HS-5 (cell line): ENCODE data around the gene ACSL6.
"Not testable (repeated sequence)": the region's sequence is repeated elsewhere in the genome, so short reads cannot be mapped to it uniquely, and the experiment has no call there.

Source experiments
- DNase-seq: peaks from one replicate; pipeline ENCODE4 v3.0.0-alpha.2; 2012; ENCODE audit warnings: low read depth

The ACSL6 gene

DNA sequence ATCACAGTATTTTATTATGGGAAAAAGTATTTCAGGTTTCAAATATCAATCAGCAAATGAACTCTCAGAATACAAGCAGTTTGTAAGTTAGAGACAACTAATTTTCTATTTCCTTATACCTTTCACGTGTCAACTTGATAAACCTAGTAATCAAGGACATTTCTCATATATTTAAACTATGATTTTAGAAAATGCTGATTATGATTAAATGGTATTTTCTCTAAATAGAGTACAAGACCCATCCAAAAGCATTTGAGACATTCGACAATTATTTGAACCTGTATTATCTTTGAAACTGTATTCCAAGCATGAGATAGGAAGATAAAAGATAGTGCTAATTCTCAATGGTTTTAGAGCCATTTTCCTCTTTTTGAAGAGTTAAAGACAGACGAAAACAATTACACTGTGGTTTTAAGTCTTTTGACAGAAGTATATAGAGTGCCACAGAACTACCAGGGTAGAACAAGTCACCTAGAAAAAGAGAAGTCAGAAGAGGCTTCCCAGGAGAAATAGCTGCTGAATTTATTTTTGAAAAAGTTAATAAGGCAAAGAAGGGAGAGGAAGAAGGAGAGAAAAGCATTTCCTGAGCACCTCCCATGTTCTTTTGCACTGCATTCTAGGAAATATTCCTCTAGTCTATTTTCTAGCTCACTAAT lies 71.6 kb downstream of the ACSL6 start:
- no peak for DNase-seq

DNA sequence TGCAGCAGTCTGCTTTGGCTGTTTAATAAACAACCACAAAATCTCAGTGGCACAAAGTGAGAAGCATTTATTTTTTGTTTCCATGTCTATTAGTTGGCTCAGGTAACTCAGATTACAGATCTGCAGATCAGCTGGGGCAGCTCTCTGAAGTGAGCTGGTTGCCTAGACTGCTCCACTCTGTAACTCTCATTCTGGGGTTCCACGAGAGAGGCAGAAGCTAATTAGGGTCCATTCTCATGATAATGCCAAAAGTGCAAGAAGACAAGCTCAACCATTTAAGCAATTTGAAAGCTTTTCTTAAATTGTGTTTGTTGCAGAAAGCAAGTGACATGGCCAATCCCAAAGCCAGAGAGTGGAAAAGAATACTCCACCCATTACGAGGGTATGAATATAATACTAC lies 79.2 kb downstream of the ACSL6 start:
- no peak for DNase-seq

DNA sequence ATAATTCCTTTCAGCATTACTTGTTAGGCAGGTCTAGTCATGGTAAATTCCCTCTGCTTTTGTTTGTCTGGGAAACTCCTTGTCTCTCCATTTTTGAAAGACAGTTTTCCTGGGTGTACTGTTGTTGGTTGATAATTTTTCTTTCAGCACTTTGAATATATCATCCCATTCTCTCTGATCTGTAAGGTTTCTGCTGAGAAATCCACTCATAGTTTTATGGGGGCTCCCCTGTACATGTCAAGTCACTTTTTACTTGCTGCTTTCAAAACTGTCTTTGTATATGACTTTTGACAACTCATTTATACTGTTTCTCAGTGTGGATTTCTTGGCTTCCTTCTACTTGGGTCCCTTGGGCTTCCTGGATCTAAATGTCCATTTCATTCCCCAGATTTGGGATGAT lies 82.5 kb downstream of the ACSL6 start:
- no peak for DNase-seq

DNA sequence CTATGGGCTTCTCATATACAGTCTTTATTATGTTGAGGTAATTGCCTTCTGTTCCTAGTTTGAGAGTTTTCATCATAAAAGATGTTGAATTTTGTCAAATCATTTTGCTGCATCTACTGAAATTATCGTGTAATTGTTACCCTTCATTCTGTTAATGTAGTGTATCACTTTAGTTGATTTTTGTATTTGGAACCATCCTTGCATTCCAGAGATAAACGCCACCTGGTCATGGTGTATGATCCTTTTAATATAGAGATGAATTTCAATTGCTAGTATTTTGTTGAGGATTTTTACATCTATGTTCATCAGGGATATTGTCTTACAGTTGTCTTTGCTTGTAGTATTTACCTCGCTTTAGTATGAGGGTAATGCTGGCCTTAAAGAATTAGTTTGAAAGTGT lies 85.3 kb downstream of the ACSL6 start:
- DNase-seq = no peak

DNA sequence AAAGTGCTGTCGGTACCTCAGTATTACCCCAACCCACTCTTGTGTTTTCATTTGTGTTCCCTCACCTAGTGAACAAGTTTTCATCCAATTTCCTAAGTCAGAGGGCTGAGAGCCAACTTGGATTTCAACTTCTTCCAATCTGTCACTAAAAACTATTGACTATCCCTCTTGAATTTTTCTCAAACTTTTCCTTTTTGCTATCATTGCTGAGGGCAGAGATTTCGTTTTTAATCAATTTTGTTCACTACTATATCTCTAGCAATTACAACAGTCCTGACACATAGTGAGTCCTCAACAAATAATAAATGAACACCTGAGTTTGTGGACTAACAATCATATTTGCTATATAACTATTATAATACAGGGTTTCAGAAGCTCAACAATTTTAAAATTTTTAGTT lies 95.0 kb downstream of the ACSL6 start:
- DNase-seq = no peak

- DNase-seq = no peak
Observed at GRCh38 chr5:131914472-131914871, 97.0 kb downstream of the ACSL6 start.

- no peak for DNase-seq
Observed at GRCh38 chr5:131913603-131914002, 97.9 kb downstream of the ACSL6 start.

DNA sequence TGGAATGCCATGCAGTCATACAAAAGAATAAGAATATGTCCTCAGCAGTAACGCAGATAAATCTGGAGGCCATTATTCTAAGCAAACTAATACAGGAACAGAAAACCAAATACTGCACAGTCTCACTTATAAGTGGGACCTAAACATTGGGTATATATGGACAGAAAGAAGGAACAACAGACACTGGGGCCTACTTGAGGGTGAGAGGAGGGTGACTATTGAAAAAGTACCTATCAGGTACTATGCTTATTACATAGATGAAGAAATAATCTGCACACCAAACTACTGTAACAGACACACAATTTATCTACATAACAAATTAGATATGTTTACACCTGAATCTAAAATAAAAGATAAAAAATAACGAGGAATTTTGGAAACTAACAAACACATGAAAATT lies 104.8 kb downstream of the ACSL6 start:
- DNase-seq = no peak

GRCh38 chr5:131902266-131902665 lies 109.2 kb downstream of the ACSL6 start:
- DNase-seq = not testable (repeated sequence)
